HEK293T (cell line): Measurements from ENCODE around the gene ARHGDIB.

Source experiments
- ARNT ChIP-seq: fragments of 450-650 bp; IDR thresholded peaks from 2 replicates; pipeline ENCODE4 v1.6.1; 2017; ENCODE audit warnings: mild to moderate bottlenecking
- BHLHE40 ChIP-seq: fragments of 450-650 bp; IDR thresholded peaks from 2 replicates; pipeline ENCODE4 v1.6.1; 2016; ENCODE audit warnings: mild to moderate bottlenecking, moderate library complexity, borderline replicate concordance
- ELF4 ChIP-seq: fragments of 450-650 bp; IDR thresholded peaks from 2 replicates; pipeline ENCODE4 v1.6.1; 2017; ENCODE audit warnings: antibody characterized with exemption
- FOXA1 ChIP-seq: fragments of 450-650 bp; IDR thresholded peaks from 2 replicates; pipeline ENCODE4 v1.6.1; 2016; ENCODE audit warnings: mild to moderate bottlenecking
- FOXK2 ChIP-seq: fragments of 450-650 bp; IDR thresholded peaks from 2 replicates; pipeline ENCODE4 v1.6.1; 2016; ENCODE audit warnings: mild to moderate bottlenecking
- L3MBTL2 ChIP-seq: fragments of 450-650 bp; conservative IDR thresholded peaks from 2 replicates; pipeline ENCODE4 v1.6.1; 2016; ENCODE audit warnings: mild to moderate bottlenecking
- NFRKB ChIP-seq: fragments of 450-650 bp; IDR thresholded peaks from 2 replicates; pipeline ENCODE4 v1.6.1; 2016; ENCODE audit warnings: mild to moderate bottlenecking, moderate library complexity
- PKNOX1 ChIP-seq: fragments of 450-650 bp; IDR thresholded peaks from 2 replicates; pipeline ENCODE4 v1.6.1; 2016
- SP1 ChIP-seq: fragments of 450-650 bp; IDR thresholded peaks from 2 replicates; pipeline ENCODE4 v1.6.1; 2017
- TARDBP ChIP-seq: fragments of 450-650 bp; IDR thresholded peaks from 2 replicates; pipeline ENCODE4 v1.6.1; 2016
- ZNF384 ChIP-seq: fragments of 450-650 bp; IDR thresholded peaks from 2 replicates; pipeline ENCODE4 v1.6.1; 2016

- TF ChIP-seq NFRKB (no peak), BHLHE40 (no peak), ELF4 (no peak), PKNOX1 (no peak), SP1 (no peak), TARDBP (no peak), FOXA1 (no peak), FOXK2 (no peak), L3MBTL2 (no peak), ARNT (no peak), ZNF384 (no peak)
Observed at GRCh38 chr12:14984766-14985285, 23.4 kb upstream of the ARHGDIB start.
